HepG2 (cell line): ENCODE data around the gene LGALS7B.

Source experiments
- CEBPB ChIP-seq: IDR thresholded peaks from 2 replicates; pipeline ENCODE4 v1.6.1; 2011; ENCODE audit warnings: low read depth, low read length, improper control_type of control experiment, borderline replicate concordance
- FOSL1 ChIP-seq: sonication (generic); formaldehyde crosslinking; IDR thresholded peaks from 2 replicates; pipeline ENCODE4 v1.9.0; 2021; ENCODE audit warnings: missing genetic modification reagents, borderline replicate concordance
- TF ChIP-seq, protein P1 (sequence below): sonication (generic); formaldehyde crosslinking; IDR thresholded peaks from 2 replicates; pipeline ENCODE4 v1.8.0; 2022; ENCODE audit warnings: mild to moderate bottlenecking, missing genetic modification reagents, borderline replicate concordance

DNA sequence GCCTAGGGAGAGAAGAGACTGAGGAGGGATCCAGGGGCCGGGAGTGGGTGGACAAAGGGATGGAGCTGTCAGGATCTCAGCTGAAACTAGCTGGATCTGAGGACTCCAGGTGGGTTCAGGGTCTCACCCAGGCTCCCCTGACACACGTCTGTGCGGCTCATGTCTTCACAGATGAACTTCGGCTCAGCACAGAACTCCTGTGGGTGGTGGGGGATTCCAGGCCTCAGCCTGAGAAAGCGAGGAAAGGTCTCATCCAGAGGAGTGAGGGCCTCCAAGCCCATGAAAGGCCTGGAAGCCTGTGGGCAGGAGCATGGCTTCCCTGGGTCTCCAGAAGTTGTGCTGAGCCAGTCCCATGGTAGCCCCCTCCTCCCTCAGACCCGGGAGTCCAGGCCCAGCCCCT lies 46.1 kb upstream of the LGALS7B start:
- TF ChIP-seq CEBPB (no peak), FOSL1 (CRISPR knock-in tag) (no peak)
- TF ChIP-seq, protein P1, sequence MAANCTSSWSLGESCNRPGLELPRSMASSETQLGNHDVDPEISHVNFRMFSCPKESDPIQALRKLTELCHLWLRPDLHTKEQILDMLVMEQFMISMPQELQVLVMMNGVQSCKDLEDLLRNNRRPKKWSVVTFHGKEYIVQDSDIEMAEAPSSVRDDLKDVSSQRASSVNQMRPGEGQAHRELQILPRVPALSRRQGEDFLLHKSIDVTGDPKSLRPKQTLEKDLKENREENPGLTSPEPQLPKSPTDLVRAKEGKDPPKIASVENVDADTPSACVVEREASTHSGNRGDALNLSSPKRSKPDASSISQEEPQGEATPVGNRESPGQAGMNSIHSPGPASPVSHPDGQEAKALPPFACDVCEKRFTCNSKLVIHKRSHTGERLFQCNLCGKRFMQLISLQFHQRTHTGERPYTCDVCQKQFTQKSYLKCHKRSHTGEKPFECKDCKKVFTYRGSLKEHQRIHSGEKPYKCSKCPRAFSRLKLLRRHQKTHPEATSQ (CRISPR knock-in tag): no peak
